Calu3 (cell line): Measurements from ENCODE around the gene SAYSD1. TPM values are rescaled to one million over a fixed set of nuclear protein-coding genes. Genes with fewer than 3 reads are reported as not detected.

ENCODE experiments used
- BruUV-seq: library from RNA; stranded (reverse); fragments of 400-500 nt; replicated peaks from 2 replicates; lab custom pipeline; 2021; lab: Mats Ljungman, UMichigan
- CTCF ChIA-PET: fragments of 300-600 bp; sonication (Branson Sonifier 250); formaldehyde crosslinking; loops from one replicate; lab custom pipeline; 2022; ENCODE audit warnings: antibody characterized with exemption; lab: Charles Lee
- DNase-seq: peaks from one replicate; pipeline ENCODE4 v3.0.0; 2022
- H3K27ac Mint-ChIP-seq: one replicate; pipeline ENCODE4 v1.8.0; 2022; ENCODE audit warnings: mixed read lengths; ENCODE audit not compliant: unreplicated experiment
- H3K27me3 Mint-ChIP-seq: one replicate; pipeline ENCODE4 v1.8.0; 2022; ENCODE audit warnings: mixed read lengths; ENCODE audit not compliant: unreplicated experiment
- H3K36me3 Mint-ChIP-seq: one replicate; pipeline ENCODE4 v1.8.0; 2022; ENCODE audit warnings: mild to moderate bottlenecking, moderate library complexity, mixed read lengths; ENCODE audit not compliant: insufficient read depth, unreplicated experiment
- H3K4me1 Mint-ChIP-seq: one replicate; pipeline ENCODE4 v1.8.0; 2022; ENCODE audit warnings: mild to moderate bottlenecking, low read depth, mixed read lengths; ENCODE audit not compliant: unreplicated experiment
- H3K4me3 Mint-ChIP-seq: one replicate; pipeline ENCODE4 v1.8.0; 2022; ENCODE audit warnings: mild to moderate bottlenecking, low read depth, moderate library complexity, mixed read lengths; ENCODE audit not compliant: unreplicated experiment
- H3K9me3 Mint-ChIP-seq: one replicate; pipeline ENCODE4 v1.8.0; 2022; ENCODE audit warnings: low read depth, mixed read lengths; ENCODE audit not compliant: unreplicated experiment
- intact Hi-C: fragments of 100-400 bp; cut with micrococcal nuclease; formaldehyde crosslinking; loops from one replicate; pipeline ENCODE4 v1.10.0; 2022; ENCODE audit not compliant: unreplicated experiment
- total RNA-seq: library from RNA; stranded (reverse); gene quantifications from 2 replicates; pipeline ENCODE4 v1.2.3, GENCODE V29; 2022
- TF ChIP-seq, protein P1 (sequence below): fragments of 200-600 bp; IDR thresholded peaks from one replicate; pipeline ENCODE4 v1.8.0; 2022; ENCODE audit warnings: antibody characterized with exemption; ENCODE audit not compliant: unreplicated experiment

The SAYSD1 gene
- total RNA-seq, 1 experiment from 2014 or later, result 23.2 TPM

- BruUV-seq, result no TSS peak
- H3K4me1 Mint-ChIP-seq, result no peaks in the 10 kb centered on the region
- intact Hi-C loops, result no loop called here
Measured at GRCh38 chr6:39118921-39119320, 3.9 kb upstream of the SAYSD1 start.

GRCh38 chr6:39114388-39114703 lies 640 bp downstream of the SAYSD1 start:
- CTCF ChIA-PET, result interaction anchor here (0.8 to 1.1 kb wide), 3 partner anchors 61 to 411 kb away, joined by 3 to 4 read pairs (median 3); no protein-coding TSS in a partner anchor
- BruUV-seq, result no TSS peak

More at GRCh38 chr6:39118921-39119320, 3.9 kb upstream of the SAYSD1 start:
- Mint-ChIP-seq H3K27ac (no peak overlapping the region), H3K27me3 (peaks cover 31% of the 10 kb centered on the region), H3K36me3 (peaks cover 15% of the 10 kb centered on the region), H3K9me3 (no peaks in the 10 kb centered on the region), H3K4me3 (no peak overlapping the region)
- CTCF ChIA-PET, result no interaction called here
- DNase-seq, result no peak
- TF ChIP-seq, protein P1, sequence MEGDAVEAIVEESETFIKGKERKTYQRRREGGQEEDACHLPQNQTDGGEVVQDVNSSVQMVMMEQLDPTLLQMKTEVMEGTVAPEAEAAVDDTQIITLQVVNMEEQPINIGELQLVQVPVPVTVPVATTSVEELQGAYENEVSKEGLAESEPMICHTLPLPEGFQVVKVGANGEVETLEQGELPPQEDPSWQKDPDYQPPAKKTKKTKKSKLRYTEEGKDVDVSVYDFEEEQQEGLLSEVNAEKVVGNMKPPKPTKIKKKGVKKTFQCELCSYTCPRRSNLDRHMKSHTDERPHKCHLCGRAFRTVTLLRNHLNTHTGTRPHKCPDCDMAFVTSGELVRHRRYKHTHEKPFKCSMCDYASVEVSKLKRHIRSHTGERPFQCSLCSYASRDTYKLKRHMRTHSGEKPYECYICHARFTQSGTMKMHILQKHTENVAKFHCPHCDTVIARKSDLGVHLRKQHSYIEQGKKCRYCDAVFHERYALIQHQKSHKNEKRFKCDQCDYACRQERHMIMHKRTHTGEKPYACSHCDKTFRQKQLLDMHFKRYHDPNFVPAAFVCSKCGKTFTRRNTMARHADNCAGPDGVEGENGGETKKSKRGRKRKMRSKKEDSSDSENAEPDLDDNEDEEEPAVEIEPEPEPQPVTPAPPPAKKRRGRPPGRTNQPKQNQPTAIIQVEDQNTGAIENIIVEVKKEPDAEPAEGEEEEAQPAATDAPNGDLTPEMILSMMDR, result no peak

GRCh38 chr6:39113788-39114187 lies 1.2 kb downstream of the SAYSD1 start:
- peak overlapping the region; percentile 99 for H3K4me3 Mint-ChIP-seq
- TSS peak; percentile 40 for BruUV-seq
- peak overlapping the region; percentile 86 for H3K27ac Mint-ChIP-seq
- TF ChIP-seq, protein P1, result no peak
- peaks cover 18% of the 10 kb centered on the region for H3K36me3 Mint-ChIP-seq
- DNase-seq, result no peak
- H3K9me3 Mint-ChIP-seq, result no peaks in the 10 kb centered on the region
- peaks cover 8% of the 10 kb centered on the region for H3K4me1 Mint-ChIP-seq
- H3K27me3 Mint-ChIP-seq, result no peaks in the 10 kb centered on the region
- CTCF ChIA-PET, result no interaction called here
- intact Hi-C loops, result no loop called here

More at GRCh38 chr6:39114388-39114703, 640 bp downstream of the SAYSD1 start:
- peaks cover 8% of the 10 kb centered on the region for H3K4me1 Mint-ChIP-seq
- peak overlapping the region; percentile 99 for H3K4me3 Mint-ChIP-seq
- H3K27ac Mint-ChIP-seq, result peak overlapping the region; percentile 86
- no peaks in the 10 kb centered on the region for H3K27me3 Mint-ChIP-seq
- H3K36me3 Mint-ChIP-seq, result peaks cover 18% of the 10 kb centered on the region
- intact Hi-C loops, result no loop called here
- TF ChIP-seq, protein P1, result no peak
- no peaks in the 10 kb centered on the region for H3K9me3 Mint-ChIP-seq
- no peak for DNase-seq

- no peak for DNase-seq
- intact Hi-C loops, result no loop called here
- TF ChIP-seq, protein P1, result no peak
- CTCF ChIA-PET, result no interaction called here
- H3K4me3 Mint-ChIP-seq, result no peak overlapping the region
- no peak overlapping the region for H3K27ac Mint-ChIP-seq
- H3K9me3 Mint-ChIP-seq, result no peaks in the 10 kb centered on the region
- no TSS peak for BruUV-seq
- no peaks in the 10 kb centered on the region for H3K27me3 Mint-ChIP-seq
- peaks cover 18% of the 10 kb centered on the region for H3K36me3 Mint-ChIP-seq
- H3K4me1 Mint-ChIP-seq, result peaks cover 8% of the 10 kb centered on the region
Measured at GRCh38 chr6:39111280-39111679, 3.7 kb downstream of the SAYSD1 start.
